H1 (cell line): Measurements from ENCODE around the gene HTR1D. TPM values are rescaled to one million over a fixed set of nuclear protein-coding genes. Genes with fewer than 3 reads are reported as not detected.

Experiments used
- CTCF ChIA-PET: fragments of 300-600 bp; sonication (Branson Sonifier 250); formaldehyde crosslinking; loops from one replicate; lab custom pipeline; 2021; ENCODE audit not compliant: partially characterized antibody; lab: Charles Lee
- POLR2A ChIA-PET: fragments of 300-600 bp; sonication (Branson Sonifier 250); formaldehyde crosslinking; loops from one replicate; lab custom pipeline; 2021; ENCODE audit warnings: inconsistent platforms; ENCODE audit not compliant: partially characterized antibody; lab: Charles Lee
- DNase-seq, 2 experiments: peaks; one replicate each; pipeline versions ENCODE4 v3.0.0 to v3.0.0-alpha.2; 2010 to 2022; ENCODE audit warnings: low spot score in 2 of 2, low read depth in 1 of 2, mixed read lengths in 1 of 2
- FAIRE-seq: peaks from 2 replicates; lab custom pipeline; 2011; peaks lifted over from hg19 to GRCh38; lab: Jason Lieb, UNC
- H2AFZ ChIP-seq: 2 replicates; pipeline ENCODE4 v1.8.1; 2012; ENCODE audit warnings: low read length, inconsistent platforms
- H2AK5ac ChIP-seq: 2 replicates; pipeline ENCODE4 v1.6.1; 2013; ENCODE audit warnings: low read depth, low read length
- H2BK120ac ChIP-seq: replicated peaks from 2 replicates; pipeline ENCODE3; 2013; ENCODE audit warnings: low read depth, low read length, inconsistent platforms
- H2BK12ac ChIP-seq: 2 replicates; pipeline ENCODE4 v1.6.1; 2013; ENCODE audit warnings: low read depth, low read length
- H2BK15ac ChIP-seq: 2 replicates; pipeline ENCODE4 v1.6.1; 2013; ENCODE audit warnings: low read length
- H2BK20ac ChIP-seq: 2 replicates; pipeline ENCODE4 v1.6.1; 2013; ENCODE audit warnings: low read length
- H2BK5ac ChIP-seq: 2 replicates; pipeline ENCODE4 v1.6.1; 2013; ENCODE audit warnings: low read depth, low read length
- H3K14ac ChIP-seq: 2 replicates; pipeline ENCODE4 v1.6.1; 2013; ENCODE audit warnings: inconsistent platforms; ENCODE audit not compliant: insufficient read length
- H3K18ac ChIP-seq: 2 replicates; pipeline ENCODE4 v1.6.1; 2013; ENCODE audit warnings: low read length; ENCODE audit errors: extremely low read depth
- H3K23ac ChIP-seq: 2 replicates; pipeline ENCODE4 v1.6.1; 2013; ENCODE audit warnings: inconsistent platforms; ENCODE audit not compliant: insufficient read length
- H3K23me2 ChIP-seq: 2 replicates; pipeline ENCODE4 v1.6.1; 2013; ENCODE audit warnings: low read depth, low read length
- H3K27ac ChIP-seq: 2 replicates; pipeline ENCODE4 v1.6.1; 2011; ENCODE audit warnings: low read depth, low read length, inconsistent platforms
- H3K27me3 ChIP-seq, 4 experiments: replicated peaks in 1 of 4; 1 replicate in 1 of 4; 2 replicates in 3 of 4; pipeline versions ENCODE4 v1.6.1 to v1.8.1; 2011 to 2013; ENCODE audit warnings: low read length in 3 of 4, mild to moderate bottlenecking in 3 of 4, inconsistent platforms in 2 of 4, mixed read lengths in 2 of 4, moderate library complexity in 1 of 4; ENCODE audit not compliant: control insufficient read depth in 3 of 4, insufficient read depth in 3 of 4; ENCODE audit errors: extremely low read depth in 1 of 4
- H3K36me3 ChIP-seq, 4 experiments: 2 replicates each; pipeline versions ENCODE4 v1.6.1 to v1.8.1; 2011 to 2013; ENCODE audit warnings: mild to moderate bottlenecking in 4 of 4, low read length in 3 of 4, moderate library complexity in 2 of 4, control low read depth in 1 of 4, inconsistent platforms in 1 of 4; ENCODE audit not compliant: insufficient read depth in 4 of 4, control insufficient read depth in 2 of 4
- H3K4ac ChIP-seq: replicated peaks from 2 replicates; pipeline ENCODE3; 2013; ENCODE audit warnings: low read length, low read depth, mixed read lengths, inconsistent platforms; ENCODE audit not compliant: insufficient read length
- H3K4me1 ChIP-seq, 4 experiments: replicated peaks in 1 of 4; 1 replicate in 1 of 4; 2 replicates in 3 of 4; pipeline versions ENCODE4 v1.6.1 to v1.8.1; 2011 to 2013; ENCODE audit warnings: low read length in 3 of 4, inconsistent platforms in 2 of 4, mixed read lengths in 1 of 4; ENCODE audit not compliant: insufficient read depth in 4 of 4, control insufficient read depth in 3 of 4
- H3K4me2 ChIP-seq, 2 experiments: 2 replicates each; pipeline versions ENCODE4 v1.6.1 to v1.8.1; 2011 to 2013; ENCODE audit warnings: low read depth in 2 of 2, low read length in 2 of 2, control low read depth in 1 of 2, inconsistent platforms in 1 of 2, mild to moderate bottlenecking in 1 of 2; ENCODE audit not compliant: insufficient read depth in 1 of 2
- H3K4me3 ChIP-seq, 4 experiments: fragments of 200-600, 300-600 bp in 1 of 4; sonication (generic), shearing (Covaris generic), sonication (Bioruptor Twin) in 1 of 4; 2 replicates each; pipeline versions ENCODE4 v1.5.1 to v1.8.1; 2011 to 2016; ENCODE audit warnings: low read length in 4 of 4, low read depth in 3 of 4, control low read depth in 2 of 4, inconsistent platforms in 2 of 4, mild to moderate bottlenecking in 2 of 4, mixed read lengths in 1 of 4, moderate library complexity in 1 of 4; ENCODE audit not compliant: insufficient read depth in 2 of 4; ENCODE audit errors: extremely low read depth in 1 of 4
- H3K56ac ChIP-seq: replicated peaks from 2 replicates; pipeline ENCODE3; 2013; ENCODE audit warnings: low read depth, mild to moderate bottlenecking, mixed read lengths, low read length, inconsistent platforms; ENCODE audit not compliant: insufficient read length
- H3K79me1 ChIP-seq: 2 replicates; pipeline ENCODE4 v1.6.1; 2013; ENCODE audit warnings: low read depth, low read length, control low read depth
- H3K79me2 ChIP-seq, 2 experiments: 2 replicates each; pipeline versions ENCODE4 v1.6.1 to v1.8.1; 2012 to 2013; ENCODE audit warnings: low read length in 2 of 2, mild to moderate bottlenecking in 2 of 2, inconsistent platforms in 1 of 2; ENCODE audit not compliant: insufficient read depth in 2 of 2, control insufficient read depth in 1 of 2
- H3K9ac ChIP-seq, 4 experiments: replicated peaks in 1 of 4; 1 replicate in 1 of 4; 2 replicates in 3 of 4; pipeline versions ENCODE4 v1.6.1 to v1.8.1; 2011 to 2013; ENCODE audit warnings: low read depth in 3 of 4, low read length in 3 of 4, control low read depth in 2 of 4, mild to moderate bottlenecking in 2 of 4, moderate library complexity in 2 of 4, inconsistent platforms in 1 of 4; ENCODE audit errors: extremely low read depth in 1 of 4
- H3K9me3 ChIP-seq, 2 experiments: 2 replicates each; pipeline versions ENCODE4 v1.6.1 to v1.8.1; 2012 to 2013; ENCODE audit warnings: mild to moderate bottlenecking in 2 of 2, moderate library complexity in 2 of 2, control low read depth in 1 of 2, inconsistent platforms in 1 of 2, low read depth in 1 of 2, low read length in 1 of 2, mixed read lengths in 1 of 2; ENCODE audit not compliant: insufficient read depth in 2 of 2
- H4K20me1 ChIP-seq, 2 experiments: replicated peaks in 1 of 2; 2 replicates each; pipeline versions ENCODE3 to v1.8.1; 2011 to 2013; ENCODE audit warnings: inconsistent platforms in 2 of 2, low read length in 2 of 2, mild to moderate bottlenecking in 1 of 2; ENCODE audit not compliant: insufficient read depth in 2 of 2, control insufficient read depth in 1 of 2
- H4K5ac ChIP-seq: 2 replicates; pipeline ENCODE4 v1.6.1; 2013; ENCODE audit warnings: low read length, low read depth, mixed read lengths, inconsistent platforms; ENCODE audit not compliant: insufficient read length
- H4K8ac ChIP-seq: 2 replicates; pipeline ENCODE4 v1.8.0; 2013; ENCODE audit warnings: mild to moderate bottlenecking, moderate library complexity, low read length, inconsistent platforms; ENCODE audit not compliant: insufficient read depth; ENCODE audit errors: extremely low read depth
- H4K91ac ChIP-seq: replicated peaks from 2 replicates; pipeline ENCODE3; 2013; ENCODE audit warnings: low read length, mixed read lengths, inconsistent platforms; ENCODE audit not compliant: insufficient read length
- ATF3 ChIP-seq: IDR thresholded peaks from 2 replicates; pipeline ENCODE4 v1.6.1; 2011; ENCODE audit warnings: low read depth, mild to moderate bottlenecking, low read length; ENCODE audit not compliant: insufficient read depth
- JUND ChIP-seq: IDR thresholded peaks from 2 replicates; pipeline ENCODE4 v1.6.1; 2011; ENCODE audit warnings: mild to moderate bottlenecking, improper control_type of control experiment, low read length
- SIX5 ChIP-seq: IDR thresholded peaks from 2 replicates; pipeline ENCODE4 v1.6.1; 2011; ENCODE audit warnings: mild to moderate bottlenecking, low read depth, low read length
- SRF ChIP-seq: IDR thresholded peaks from 2 replicates; pipeline ENCODE4 v1.6.1; 2011; ENCODE audit warnings: mild to moderate bottlenecking, low read depth, low read length, moderate library complexity
- TAF1 ChIP-seq: IDR thresholded peaks from 2 replicates; pipeline ENCODE4 v1.6.1; 2011; ENCODE audit warnings: mild to moderate bottlenecking, low read depth, low read length
- TEAD4 ChIP-seq: IDR thresholded peaks from 2 replicates; pipeline ENCODE4 v1.6.1; 2012; ENCODE audit warnings: low read depth, low read length, inconsistent platforms, mixed read lengths
- WGBS, 2 experiments: shearing (Covaris generic) in 1 of 2; methylation state at CpG; one replicate each; pipeline versions ENCODE4 v1.1.6 to v1.1.7; 2013 to 2015; ENCODE audit warnings: low lambda C conversion rate in 2 of 2, mixed read lengths in 2 of 2, inconsistent platforms in 1 of 2, low coverage in 1 of 2, missing lambda C conversion rate in 1 of 2; ENCODE audit not compliant: insufficient replicate concordance in 2 of 2, insufficient coverage in 1 of 2, insufficient read length in 1 of 2; ENCODE audit errors: extremely low coverage in 1 of 2, missing lambda C conversion rate in 1 of 2; 5-methylcytosine and 5-hydroxymethylcytosine counted together
- polyA plus RNA-seq, 7 experiments: library from polyadenylated mRNA; depleted of rRNA in 3 of 7; stranded (reverse) in 5 of 7; unstranded in 2 of 7; fragments of >200 nt in 5 of 7; fragments of 200-250 nt in 2 of 7; gene quantifications; 1 replicate in 5 of 7; 2 replicates in 1 of 7; 4 replicates in 1 of 7; pipeline versions ENCODE4 v1.2.1 to v1.2.3, GENCODE V29; 2011 to 2013; ENCODE audit warnings: missing spikeins in 2 of 7, mixed read lengths in 2 of 7
- total RNA-seq: library from RNA; stranded (reverse); fragmentation: NEBNext Ultra II Directional; extraction: Animal tissue kit (Norgen Biotek cat#: 25700); gene quantifications from 2 replicates; pipeline ENCODE4 v1.2.1, GENCODE V29; 2021
- TF ChIP-seq, protein P1 (sequence below): IDR thresholded peaks from 2 replicates; pipeline ENCODE4 v1.6.1; 2012; ENCODE audit warnings: inconsistent platforms

Gene HTR1D
- total and polyA plus RNA-seq, 2 of the 8 experiments (the other 6 are each of a cell fraction or from before 2014, with no cell fraction given): 8.8 to 11.5 TPM

DNA sequence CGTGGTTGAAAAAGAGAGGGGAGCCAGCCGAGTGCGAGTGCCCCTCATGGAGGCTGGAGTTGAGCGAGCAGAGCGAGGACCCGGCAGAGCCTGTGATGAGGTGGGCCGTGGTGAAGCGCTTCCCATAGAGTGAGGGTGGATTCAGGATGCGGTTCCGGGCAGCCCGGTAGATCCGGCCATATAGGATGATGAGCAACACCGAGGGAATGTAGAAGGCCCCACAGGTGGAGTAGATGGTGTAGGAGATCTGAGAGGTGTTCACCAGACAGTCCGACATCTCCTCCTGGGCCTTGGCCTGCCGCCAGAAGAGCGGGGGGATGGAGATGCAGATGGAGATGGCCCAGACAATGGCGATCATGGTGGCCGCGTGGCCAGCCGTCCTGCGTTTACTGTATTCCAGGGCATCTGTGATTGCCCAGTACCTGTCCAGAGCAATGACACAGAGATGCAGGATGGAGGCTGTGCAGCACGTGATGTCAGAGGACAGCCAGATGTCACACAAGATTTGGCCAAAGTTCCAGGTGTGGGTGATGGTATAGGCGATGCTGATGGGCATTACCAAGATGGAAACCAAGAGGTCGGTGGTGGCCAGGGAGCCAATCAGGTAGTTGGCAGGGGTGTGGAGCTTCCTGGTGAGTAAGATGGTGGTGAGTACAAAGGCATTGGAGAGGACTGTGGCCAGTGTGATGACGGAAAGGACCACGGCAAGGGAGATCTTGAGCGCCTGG lies 23.7 kb downstream of the HTR1D start:
- Histone ChIP-seq H2BK20ac (no peak overlapping the region), H2AFZ (no peak overlapping the region), H4K91ac (no peak overlapping the region), H3K4me3 (no peak overlapping the region), H3K56ac (no peak overlapping the region), H4K8ac (no peak overlapping the region), H2BK12ac (no peak overlapping the region), H3K36me3 (peaks cover 0 to 17% (median 1%) of the 10 kb centered on the region in 4 experiments; a peak in 4 of 8 replicates), H2BK120ac (no peak overlapping the region), H3K4me2 (no peak overlapping the region), H3K79me1 (no peaks in the 10 kb centered on the region), H3K23ac (no peak overlapping the region), H4K20me1 (no peaks in the 10 kb centered on the region), H3K4me1 (0 out of 7 replicates have a peak, but pooled peaks cover 0 to 3% (median 0%) of the 10 kb centered on the region in 4 experiments), H3K9me3 (no peaks in the 10 kb centered on the region), H3K14ac (no peak overlapping the region), H2BK15ac (no peak overlapping the region), H2AK5ac (no peak overlapping the region), H3K27ac (no peak overlapping the region), H3K9ac (no peak overlapping the region), H4K5ac (no peak overlapping the region), H3K79me2 (no peaks in the 10 kb centered on the region), H3K27me3 (no peaks in the 10 kb centered on the region), H3K23me2 (no peaks in the 10 kb centered on the region), H3K4ac (no peak overlapping the region), H2BK5ac (no peak overlapping the region), H3K18ac (no peak overlapping the region)
- CTCF ChIA-PET: interaction anchor here (0.6 to 27.4 kb wide), 7 partner anchors 10 to 303 kb away, joined by 3 to 705 read pairs (median 4); no protein-coding TSS in a partner anchor
- DNase-seq: no peak
- WGBS, 2 experiments: 96% methylated on average over 27 of the region's 27 CpGs; no CpG with 5 or more reads in 1 of the 2 experiments
- TF ChIP-seq SRF (no peak), ATF3 (no peak), TEAD4 (no peak), JUND (no peak), SIX5 (no peak), TAF1 (no peak)
- TF ChIP-seq, protein P1, sequence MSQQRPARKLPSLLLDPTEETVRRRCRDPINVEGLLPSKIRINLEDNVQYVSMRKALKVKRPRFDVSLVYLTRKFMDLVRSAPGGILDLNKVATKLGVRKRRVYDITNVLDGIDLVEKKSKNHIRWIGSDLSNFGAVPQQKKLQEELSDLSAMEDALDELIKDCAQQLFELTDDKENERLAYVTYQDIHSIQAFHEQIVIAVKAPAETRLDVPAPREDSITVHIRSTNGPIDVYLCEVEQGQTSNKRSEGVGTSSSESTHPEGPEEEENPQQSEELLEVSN: no peak
- no peak for FAIRE-seq
- POLR2A ChIA-PET: interaction anchor here (0.7 kb wide), 1 partner anchor 9 kb away, joined by 3 read pairs; no protein-coding TSS in a partner anchor
